GM12878 (cell line): ENCODE measurements around the gene BCAT1.

Experiments used
- BACH1 ChIP-seq: fragments of 450-650 bp; IDR thresholded peaks from 2 replicates; pipeline ENCODE4 v1.6.1; 2017; ENCODE audit warnings: mild to moderate bottlenecking, borderline replicate concordance
- BCL3 ChIP-seq: IDR thresholded peaks from 2 replicates; pipeline ENCODE4 v1.6.1; 2011; ENCODE audit warnings: borderline replicate concordance, low read depth, mild to moderate bottlenecking, moderate library complexity, low read length; ENCODE audit not compliant: insufficient read depth, poor library complexity, severe bottlenecking
- BHLHE40 ChIP-seq, 2 experiments: fragments of 450-650 bp in 1 of 2; IDR thresholded peaks; 2 replicates each; pipeline ENCODE4 v1.6.1; 2011 to 2017; ENCODE audit warnings: low read depth in 2 of 2, borderline replicate concordance in 1 of 2, improper control_type of control experiment in 1 of 2, low read length in 1 of 2, mild to moderate bottlenecking in 1 of 2
- CEBPB ChIP-seq, 2 experiments: fragments of 150-350 bp in 1 of 2; IDR thresholded peaks; 2 replicates each; pipeline ENCODE4 v1.6.1; 2012 to 2014; ENCODE audit warnings: low read depth in 2 of 2, low read length in 2 of 2, borderline replicate concordance in 1 of 2, inconsistent platforms in 1 of 2
- CHD1 ChIP-seq: IDR thresholded peaks from 2 replicates; pipeline ENCODE4 v1.6.1; 2012; ENCODE audit warnings: low read depth, low read length, improper control_type of control experiment
- CTCF ChIP-seq, 3 experiments: IDR thresholded peaks in 2 of 3; conservative IDR thresholded peaks in 1 of 3; 2 replicates each; pipeline ENCODE4 v1.5.1; 2011; ENCODE audit warnings: low read depth in 3 of 3, low read length in 3 of 3, mild to moderate bottlenecking in 3 of 3, control low read depth in 2 of 3, moderate library complexity in 2 of 3, inconsistent platforms in 1 of 3, mixed read lengths in 1 of 3; ENCODE audit not compliant: control insufficient read depth in 2 of 3, insufficient read depth in 1 of 3; ENCODE audit errors: extremely low read depth in 1 of 3
- GABPA ChIP-seq: IDR thresholded peaks from 2 replicates; pipeline ENCODE4 v1.6.1; 2014; ENCODE audit warnings: antibody characterized with exemption, low read depth, mild to moderate bottlenecking, inconsistent platforms
- MEF2A ChIP-seq: IDR thresholded peaks from 2 replicates; pipeline ENCODE4 v1.6.1; 2011; ENCODE audit warnings: low read depth, mild to moderate bottlenecking, low read length, moderate library complexity; ENCODE audit not compliant: insufficient read depth
- NBN ChIP-seq: fragments of 450-650 bp; IDR thresholded peaks from 2 replicates; pipeline ENCODE4 v1.6.1; 2016
- REST ChIP-seq: IDR thresholded peaks from 2 replicates; pipeline ENCODE4 v1.6.1; 2012; ENCODE audit warnings: mild to moderate bottlenecking, low read depth, low read length
- ZNF207 ChIP-seq: fragments of 450-650 bp; IDR thresholded peaks from 2 replicates; pipeline ENCODE4 v1.6.1; 2014; ENCODE audit warnings: antibody characterized with exemption, mild to moderate bottlenecking, borderline replicate concordance

- TF ChIP-seq BCL3: no peak
- no peak for TF ChIP-seq CTCF (IDR thresholded peaks at IDR 0.05 in 2 of 3, conservative IDR thresholded peaks at IDR 0.05 in 1 of 3; ENCODE audit: control insufficient read depth in 2 of 3, extremely low read depth in 1 of 3, insufficient read depth in 1 of 3, low read depth in 3 of 3, low read length in 3 of 3)
- no peak for TF ChIP-seq REST
- no peak for TF ChIP-seq CEBPB (IDR thresholded peaks at IDR 0.05; ENCODE audit: borderline replicate concordance in 1 of 2, low read depth in 2 of 2, low read length in 2 of 2)
- no peak for TF ChIP-seq MEF2A
- no peak for TF ChIP-seq ZNF207
- no peak for TF ChIP-seq BACH1
- TF ChIP-seq BHLHE40 (IDR thresholded peaks at IDR 0.05; ENCODE audit: borderline replicate concordance in 1 of 2, low read depth in 2 of 2, low read length in 1 of 2): no peak
- no peak for TF ChIP-seq GABPA
- TF ChIP-seq NBN: no peak
- TF ChIP-seq CHD1: no peak
Observed at GRCh38 chr12:24795699-24796347, 153.1 kb downstream of the BCAT1 start.
